HK-2 (cell line): ENCODE results near the gene AFF2.

Experiments
- DNase-seq: peaks from one replicate; pipeline ENCODE4 v3.0.0-alpha.2; 2018; ENCODE audit not compliant: unreplicated experiment

AFF2 gene

GRCh38 chrX:148732743-148733142 is 232.3 kb downstream of the AFF2 start:
- DNase-seq = no peak

- DNase-seq = no peak
These were observed 241.0 kb downstream of the AFF2 start for GRCh38 chrX:148741441-148741840.

- no peak for DNase-seq
These were observed 254.7 kb downstream of the AFF2 start for GRCh38 chrX:148755111-148755510.

GRCh38 chrX:148763896-148764295 is 263.5 kb downstream of the AFF2 start:
- no peak for DNase-seq

GRCh38 chrX:148768296-148768695 is 267.9 kb downstream of the AFF2 start:
- DNase-seq = no peak

GRCh38 chrX:148771440-148771839 is 271.0 kb downstream of the AFF2 start:
- no peak for DNase-seq

- DNase-seq = no peak
These were observed 273.9 kb downstream of the AFF2 start for GRCh38 chrX:148774276-148774675.

GRCh38 chrX:148784137-148784536 is 283.7 kb downstream of the AFF2 start:
- no peak for DNase-seq

GRCh38 chrX:148784856-148785255 is 284.4 kb downstream of the AFF2 start:
- no peak for DNase-seq

GRCh38 chrX:148785256-148785655 is 284.8 kb downstream of the AFF2 start:
- no peak for DNase-seq

GRCh38 chrX:148788449-148788848 is 288.0 kb downstream of the AFF2 start:
- DNase-seq = no peak

GRCh38 chrX:148794350-148794749 is 293.9 kb downstream of the AFF2 start:
- DNase-seq = no peak

- no peak for DNase-seq
These were observed 304.4 kb downstream of the AFF2 start for GRCh38 chrX:148804579-148805355.

GRCh38 chrX:148806145-148806870 is 305.9 kb downstream of the AFF2 start:
- DNase-seq = no peak

- no peak for DNase-seq
These were observed 308.4 kb downstream of the AFF2 start for GRCh38 chrX:148808833-148809232.

- no peak for DNase-seq
These were observed 310.8 kb downstream of the AFF2 start for GRCh38 chrX:148811236-148811635.

GRCh38 chrX:148813422-148813821 is 313.0 kb downstream of the AFF2 start:
- no peak for DNase-seq

- DNase-seq = no peak
These were observed 313.6 kb downstream of the AFF2 start for GRCh38 chrX:148813967-148814366.

- DNase-seq = no peak
These were observed 315.0 kb downstream of the AFF2 start for GRCh38 chrX:148815218-148815961.

- no peak for DNase-seq
These were observed 323.6 kb downstream of the AFF2 start for GRCh38 chrX:148823986-148824385.

GRCh38 chrX:148825696-148826095 is 325.3 kb downstream of the AFF2 start:
- DNase-seq = no peak

- no peak for DNase-seq
These were observed 336.3 kb downstream of the AFF2 start for GRCh38 chrX:148836741-148837140.

GRCh38 chrX:148850631-148851030 is 350.2 kb downstream of the AFF2 start:
- DNase-seq = no peak
